ENCODE results near the gene PYHIN1. TPM values are rescaled to one million over a fixed set of nuclear protein-coding genes. Genes with fewer than 3 reads are reported as not detected.

PYHIN1 gene
- total and polyA plus RNA-seq, 2 of the 8 experiments (the other 6 are each of a cell fraction or from before 2014, with no cell fraction given) = not detected

- Histone ChIP-seq H4K5ac (ENCODE audit: insufficient read length, low read depth, low read length) (no peak overlapping the region), H2BK5ac (ENCODE audit: low read depth, low read length) (no peak overlapping the region), H2BK120ac (replicated peaks; ENCODE audit: low read depth, low read length) (no peak overlapping the region), H2BK12ac (ENCODE audit: low read depth, low read length) (no peak overlapping the region), H3K4me1 (replicated peaks in 1 of 4; ENCODE audit: control insufficient read depth in 3 of 4, insufficient read depth in 4 of 4, low read length in 3 of 4) (no peaks in the 10 kb centered on the region), H3K27me3 (replicated peaks in 1 of 4; ENCODE audit: control insufficient read depth in 3 of 4, extremely low read depth in 1 of 4, insufficient read depth in 3 of 4, low read length in 3 of 4) (no peaks in the 10 kb centered on the region), H3K14ac (ENCODE audit: insufficient read length) (no peak overlapping the region), H4K20me1 (replicated peaks in 1 of 2; ENCODE audit: control insufficient read depth in 1 of 2, insufficient read depth in 2 of 2, low read length in 2 of 2) (no peaks in the 10 kb centered on the region), H3K79me2 (ENCODE audit: control insufficient read depth in 1 of 2, insufficient read depth in 2 of 2, low read length in 2 of 2) (no peaks in the 10 kb centered on the region), H3K9me3 (ENCODE audit: insufficient read depth in 2 of 2, low read depth in 1 of 2, low read length in 1 of 2) (no peaks in the 10 kb centered on the region), H2BK15ac (ENCODE audit: low read length) (no peak overlapping the region), H3K36me3 (ENCODE audit: control insufficient read depth in 2 of 4, insufficient read depth in 4 of 4, low read length in 3 of 4) (no peaks in the 10 kb centered on the region), H3K56ac (replicated peaks; ENCODE audit: insufficient read length, low read depth, low read length) (no peak overlapping the region), H3K18ac (ENCODE audit: extremely low read depth, low read length) (no peak overlapping the region), H3K79me1 (ENCODE audit: low read depth, low read length) (no peaks in the 10 kb centered on the region), H3K23ac (ENCODE audit: insufficient read length) (no peak overlapping the region), H4K91ac (replicated peaks; ENCODE audit: insufficient read length, low read length) (no peak overlapping the region), H2BK20ac (ENCODE audit: low read length) (no peak overlapping the region), H3K4me3 (ENCODE audit: extremely low read depth in 1 of 4, insufficient read depth in 2 of 4, low read depth in 3 of 4, low read length in 4 of 4) (no peak overlapping the region), H3K27ac (ENCODE audit: low read depth, low read length) (no peak overlapping the region), H3K9ac (replicated peaks in 1 of 4; ENCODE audit: extremely low read depth in 1 of 4, low read depth in 3 of 4, low read length in 3 of 4) (no peak overlapping the region), H3K4me2 (ENCODE audit: insufficient read depth in 1 of 2, low read depth in 2 of 2, low read length in 2 of 2) (no peak overlapping the region), H2AK5ac (ENCODE audit: low read depth, low read length) (no peak overlapping the region), H3K4ac (replicated peaks; ENCODE audit: insufficient read length, low read depth, low read length) (no peak overlapping the region), H2AFZ (ENCODE audit: low read length) (no peak overlapping the region), H3K23me2 (ENCODE audit: low read depth, low read length) (no peaks in the 10 kb centered on the region), H4K8ac (ENCODE audit: extremely low read depth, insufficient read depth, low read length) (no peak overlapping the region)
- no peak for DNase-seq (ENCODE audit: low read depth in 1 of 2, low spot score in 2 of 2)
- POLR2A ChIA-PET (ENCODE audit: partially characterized antibody) = no interaction called here
- WGBS, 2 experiments (ENCODE audit: extremely low coverage in 1 of 2, insufficient coverage in 1 of 2, insufficient read length in 1 of 2, insufficient replicate concordance in 2 of 2, low coverage in 1 of 2, low lambda C conversion rate in 2 of 2, missing lambda C conversion rate in 1 of 2) = 85% methylated on average over 3 of the region's 3 CpGs; no CpG with 5 or more reads in 1 of the 2 experiments
- no peak for TF ChIP-seq NRF1 (IDR thresholded peaks at IDR 0.05; ENCODE audit: low read depth, low read length)
- TF ChIP-seq SIRT6 (IDR thresholded peaks at IDR 0.05; ENCODE audit: low read length) = no peak
- TF ChIP-seq SIX5 (IDR thresholded peaks at IDR 0.05; ENCODE audit: low read depth, low read length) = no peak
- no peak for TF ChIP-seq EP300 (IDR thresholded peaks at IDR 0.05; ENCODE audit: borderline replicate concordance in 1 of 2, low read depth in 2 of 2, low read length in 2 of 2)
- TF ChIP-seq, protein P1, sequence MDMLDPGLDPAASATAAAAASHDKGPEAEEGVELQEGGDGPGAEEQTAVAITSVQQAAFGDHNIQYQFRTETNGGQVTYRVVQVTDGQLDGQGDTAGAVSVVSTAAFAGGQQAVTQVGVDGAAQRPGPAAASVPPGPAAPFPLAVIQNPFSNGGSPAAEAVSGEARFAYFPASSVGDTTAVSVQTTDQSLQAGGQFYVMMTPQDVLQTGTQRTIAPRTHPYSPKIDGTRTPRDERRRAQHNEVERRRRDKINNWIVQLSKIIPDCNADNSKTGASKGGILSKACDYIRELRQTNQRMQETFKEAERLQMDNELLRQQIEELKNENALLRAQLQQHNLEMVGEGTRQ (IDR thresholded peaks at IDR 0.05; ENCODE audit: low read length) = no peak
- no peak for TF ChIP-seq KDM4A (IDR thresholded peaks at IDR 0.05; ENCODE audit: low read depth, low read length, severe bottlenecking)
- no peak for TF ChIP-seq CTBP2 (IDR thresholded peaks at IDR 0.05; ENCODE audit: borderline replicate concordance, insufficient read depth, insufficient read length, low read length)
- no peak for TF ChIP-seq PHF8 (conservative IDR thresholded peaks at IDR 0.05; ENCODE audit: low read depth, low read length)
- FAIRE-seq = no peak
- CTCF ChIA-PET (ENCODE audit: partially characterized antibody) = no interaction called here
Measured at GRCh38 chr1:159014851-159015250, 83.5 kb downstream of the PYHIN1 start.

All from H1 (cell line).